Endothelial cell of umbilical vein (primary cell): ENCODE data around the gene H3-3A. TPM values are rescaled to one million over a fixed set of nuclear protein-coding genes. Genes with fewer than 3 reads are reported as not detected.

Experiments
- BruUV-seq: library from RNA; stranded (reverse); fragments of 400-500 nt; replicated peaks from 2 replicates; lab custom pipeline; 2021; lab: Mats Ljungman, UMichigan
- CTCF ChIA-PET: fragments of 300-600, 350-600 bp; sonication (Branson Sonifier 250); formaldehyde crosslinking; loops from one replicate; lab custom pipeline; 2021; ENCODE audit warnings: antibody characterized with exemption, inconsistent platforms; lab: Charles Lee
- POLR2A ChIA-PET: fragments of 300-600, 350-600 bp; sonication (Branson Sonifier 250); formaldehyde crosslinking; loops from one replicate; lab custom pipeline; 2021; ENCODE audit warnings: antibody characterized with exemption, inconsistent platforms; lab: Charles Lee
- DNase-seq: peaks from one replicate; pipeline ENCODE4 v3.0.0-alpha.2; 2011; ENCODE audit warnings: low read depth, low spot score
- FAIRE-seq: peaks from 2 replicates; lab custom pipeline; 2011; peaks lifted over from hg19 to GRCh38; lab: Jason Lieb, UNC
- H2AFZ ChIP-seq: 2 replicates; pipeline ENCODE4 v1.6.0; 2012; ENCODE audit warnings: low read depth, low read length, control low read depth, inconsistent platforms
- H3K27ac ChIP-seq: 2 replicates; pipeline ENCODE4 v1.5.1; 2011; ENCODE audit warnings: low read depth, mild to moderate bottlenecking, control low read depth, low read length, moderate library complexity; ENCODE audit not compliant: insufficient read depth
- H3K27me3 ChIP-seq, 2 experiments: 2 replicates each; pipeline versions ENCODE4 v1.6.0 to v1.6.1; 2011; ENCODE audit warnings: low read length in 2 of 2, mixed read lengths in 1 of 2; ENCODE audit not compliant: control insufficient read depth in 2 of 2, insufficient read depth in 2 of 2
- H3K36me3 ChIP-seq, 2 experiments: 2 replicates in 1 of 2; 3 replicates in 1 of 2; pipeline ENCODE4 v1.5.1; 2011; ENCODE audit warnings: low read length in 2 of 2, mild to moderate bottlenecking in 1 of 2, moderate library complexity in 1 of 2; ENCODE audit not compliant: control insufficient read depth in 2 of 2, insufficient read depth in 2 of 2; ENCODE audit errors: extremely low read depth in 1 of 2
- H3K4me1 ChIP-seq: 3 replicates; pipeline ENCODE4 v1.5.1; 2011; ENCODE audit warnings: mild to moderate bottlenecking, low read length; ENCODE audit not compliant: control insufficient read depth, insufficient read depth; ENCODE audit errors: extremely low read depth
- H3K4me2 ChIP-seq: 2 replicates; pipeline ENCODE4 v1.6.1; 2011; ENCODE audit warnings: low read length, control low read depth, mixed read lengths; ENCODE audit not compliant: insufficient read depth
- H3K4me3 ChIP-seq, 3 experiments: fragments of 200-600 bp in 1 of 3; sonication (generic), shearing (Covaris generic) in 1 of 3; replicated peaks in 1 of 3; 2 replicates each; pipeline ENCODE4 v1.5.1; 2011 to 2016; ENCODE audit warnings: control low read depth in 3 of 3, low read length in 3 of 3, mild to moderate bottlenecking in 2 of 3, inconsistent platforms in 1 of 3, low read depth in 1 of 3, moderate library complexity in 1 of 3; ENCODE audit not compliant: insufficient read depth in 1 of 3
- H3K79me2 ChIP-seq: 2 replicates; pipeline ENCODE4 v1.6.0; 2012; ENCODE audit warnings: low read length, inconsistent platforms; ENCODE audit not compliant: control insufficient read depth, insufficient read depth
- H3K9ac ChIP-seq: replicated peaks from 2 replicates; pipeline ENCODE3; 2011; ENCODE audit warnings: low read length, control low read depth; ENCODE audit not compliant: insufficient read depth; ENCODE audit errors: extremely low read depth
- H3K9me1 ChIP-seq: replicated peaks from 3 replicates; pipeline ENCODE4 v1.6.0; 2011; ENCODE audit warnings: mild to moderate bottlenecking, low read length; ENCODE audit not compliant: control insufficient read depth, insufficient read depth; ENCODE audit errors: extremely low read depth
- H3K9me3 ChIP-seq: replicated peaks from 2 replicates; pipeline ENCODE4 v1.5.1; 2012; ENCODE audit warnings: low read length, inconsistent platforms; ENCODE audit not compliant: control insufficient read depth, insufficient read depth
- H4K20me1 ChIP-seq: replicated peaks from 2 replicates; pipeline ENCODE3; 2011; ENCODE audit warnings: mild to moderate bottlenecking, low read length; ENCODE audit not compliant: control insufficient read depth, insufficient read depth; ENCODE audit errors: extremely low read depth
- EZH2 ChIP-seq: IDR thresholded peaks from 2 replicates; pipeline ENCODE4 v1.6.1; 2012; ENCODE audit warnings: borderline replicate concordance, low read depth, mild to moderate bottlenecking, moderate library complexity, low read length, inconsistent platforms; ENCODE audit not compliant: severe bottlenecking
- FOS ChIP-seq: IDR thresholded peaks from 2 replicates; pipeline ENCODE4 v1.6.1; 2011; ENCODE audit warnings: mild to moderate bottlenecking, low read length, moderate library complexity, borderline replicate concordance; ENCODE audit not compliant: insufficient read depth
- GATA2 ChIP-seq: IDR thresholded peaks from 2 replicates; pipeline ENCODE4 v1.7.0; 2011; ENCODE audit warnings: low read depth, mild to moderate bottlenecking, moderate library complexity, mixed read lengths, low read length; ENCODE audit not compliant: insufficient read length, insufficient read depth
- JUN ChIP-seq: IDR thresholded peaks from 2 replicates; pipeline ENCODE4 v1.6.1; 2011; ENCODE audit warnings: borderline replicate concordance, low read depth; ENCODE audit not compliant: insufficient read length, insufficient read depth
- MAX ChIP-seq: IDR thresholded peaks from 2 replicates; pipeline ENCODE4 v1.6.1; 2011; ENCODE audit not compliant: insufficient read depth, insufficient read length
- MYC ChIP-seq: IDR thresholded peaks from one replicate; pipeline ENCODE4 v1.6.1; 2011; ENCODE audit warnings: mild to moderate bottlenecking, low read depth, low read length
- POLR2A ChIP-seq: IDR thresholded peaks from 2 replicates; pipeline ENCODE4 v1.6.1; 2012; ENCODE audit warnings: low read depth, mild to moderate bottlenecking, control low read depth, low read length
- POLR2AphosphoS5 ChIP-seq: IDR thresholded peaks from 2 replicates; pipeline ENCODE4 v1.6.1; 2012; ENCODE audit warnings: low read depth, mild to moderate bottlenecking, control low read depth, low read length, moderate library complexity; ENCODE audit not compliant: insufficient read depth
- dilution Hi-C: fragments of 300-500 bp; cut with MboI; formaldehyde crosslinking; loops from one replicate; pipeline ENCODE4 v1.15.0; 2019; ENCODE audit warnings: low sequenced_read_pairs; ENCODE audit not compliant: extremely low pct_ligation_motif_present
- intact Hi-C: fragments of 100-400 bp; cut with micrococcal nuclease; formaldehyde crosslinking; loops from one replicate; pipeline ENCODE4 v1.10.0; 2022
- polyA plus RNA-seq, 4 experiments: library from polyadenylated mRNA; depleted of rRNA in 3 of 4; stranded (reverse) in 3 of 4; unstranded in 1 of 4; fragments of >200 nt; gene quantifications; 2 replicates each; pipeline versions ENCODE4 v1.2.1 to v1.2.3, GENCODE V29; 2011 to 2012; ENCODE audit warnings: missing spikeins in 1 of 4
- total RNA-seq: library from RNA; stranded (reverse); gene quantifications from 2 replicates; pipeline ENCODE4 v1.2.3, GENCODE V29; 2021

H3-3A gene
- total and polyA plus RNA-seq, 2 donors (not counting 3 experiments of a cell fraction or from before 2014, with no cell fraction given), result 426 to 477 TPM

DNA sequence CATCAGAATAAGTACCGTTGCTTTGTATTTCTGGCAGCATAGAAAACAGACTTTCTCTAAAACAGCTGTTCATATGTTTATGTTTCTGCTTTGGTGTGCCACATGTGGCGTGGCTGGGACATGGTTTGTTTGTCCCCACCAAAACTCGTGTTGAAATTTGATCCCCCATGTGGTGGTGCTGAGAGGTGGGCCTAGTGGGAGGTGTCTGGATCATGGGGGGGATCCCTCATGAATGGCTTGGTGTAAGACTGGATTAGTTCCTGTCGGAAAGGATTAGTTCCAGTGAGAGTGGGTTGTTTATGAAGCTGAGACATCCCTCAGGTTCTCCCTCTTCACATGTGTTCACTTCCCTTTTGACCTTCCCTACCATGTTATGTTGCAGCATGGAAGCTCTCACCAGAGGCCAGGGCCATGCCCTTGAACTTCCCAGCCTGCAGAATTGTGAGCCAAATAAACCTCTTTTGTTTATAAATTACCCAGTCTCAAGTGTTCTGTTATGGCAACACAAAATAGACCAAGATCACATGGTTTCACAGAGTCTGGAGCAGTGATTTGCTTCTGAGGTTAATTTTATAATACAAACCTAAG, 17.9 kb upstream of the H3-3A start:
- Histone ChIP-seq H3K9ac (no peak overlapping the region), H3K4me1 (no peaks in the 10 kb centered on the region), H3K9me1 (no peaks in the 10 kb centered on the region), H3K27ac (no peak overlapping the region), H3K9me3 (no peaks in the 10 kb centered on the region), H3K79me2 (no peaks in the 10 kb centered on the region), H3K4me2 (no peak overlapping the region), H3K4me3 (no peak overlapping the region), H4K20me1 (no peaks in the 10 kb centered on the region), H2AFZ (no peak overlapping the region), H3K36me3 (no peaks in the 10 kb centered on the region), H3K27me3 (peaks cover 8 to 20% of the 10 kb centered on the region in 2 experiments)
- no peak for FAIRE-seq
- POLR2A ChIA-PET, result interaction anchor here (0.7 kb wide), 1 partner anchor 185 kb away, joined by 3 read pairs; no protein-coding TSS in a partner anchor
- no peak for DNase-seq
- TF ChIP-seq FOS, result no peak
- no peak for TF ChIP-seq MAX
- no peak for TF ChIP-seq POLR2A
- no peak for TF ChIP-seq POLR2AphosphoS5
- TF ChIP-seq MYC, result no peak
- intact Hi-C loops, result no loop called here
- dilution Hi-C loops, result no loop called here
- no TSS peak for BruUV-seq
- CTCF ChIA-PET, result no interaction called here

DNA sequence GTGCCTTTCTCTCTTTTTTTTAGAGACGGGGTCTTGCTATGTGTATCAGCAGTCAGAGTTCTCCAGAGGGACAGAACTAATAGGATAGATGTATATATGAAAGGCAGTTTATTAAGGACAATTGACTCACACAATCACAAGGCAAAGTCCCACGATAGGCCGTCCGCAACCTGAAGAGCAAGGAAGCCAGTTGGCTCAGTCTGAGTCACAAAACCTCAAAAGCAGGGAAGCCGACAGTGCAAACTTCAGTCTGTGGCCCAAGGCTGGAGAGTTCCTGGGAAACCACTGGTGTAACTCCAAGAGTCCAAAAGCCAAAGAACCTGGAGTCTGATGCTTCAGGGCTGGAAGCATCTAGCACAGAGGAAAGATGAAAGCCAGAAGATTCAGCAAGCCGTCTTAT, 16.3 kb upstream of the H3-3A start:
- no peaks in the 10 kb centered on the region for H3K36me3 ChIP-seq
- no peak for TF ChIP-seq POLR2AphosphoS5
- no peak for TF ChIP-seq MAX
- no peak for TF ChIP-seq EZH2
- TF ChIP-seq GATA2, result no peak
- no peak for TF ChIP-seq MYC
- TF ChIP-seq JUN, result no peak
- TF ChIP-seq FOS, result no peak
- no peak for TF ChIP-seq POLR2A
- H4K20me1 ChIP-seq, result no peaks in the 10 kb centered on the region
- H3K9me3 ChIP-seq, result no peaks in the 10 kb centered on the region
- H3K4me1 ChIP-seq, result no peaks in the 10 kb centered on the region
- peaks cover 8 to 17% of the 10 kb centered on the region in 2 experiments for H3K27me3 ChIP-seq
- intact Hi-C loops, result no loop called here
- H3K27ac ChIP-seq, result no peak overlapping the region
- no peaks in the 10 kb centered on the region for H3K9me1 ChIP-seq
- H3K9ac ChIP-seq, result no peak overlapping the region
- H3K4me2 ChIP-seq, result no peak overlapping the region
- FAIRE-seq (no peak), DNase-seq (no peak)
- H3K4me3 ChIP-seq, result no peak overlapping the region
- no peaks in the 10 kb centered on the region for H3K79me2 ChIP-seq
- dilution Hi-C loops, result no loop called here
- H2AFZ ChIP-seq, result no peak overlapping the region
- POLR2A ChIA-PET, result interaction anchor here (0.5 kb wide), 1 partner anchor 187 kb away, joined by 3 read pairs; no protein-coding TSS in a partner anchor
- no TSS peak for BruUV-seq
- CTCF ChIA-PET, result no interaction called here
